ENCODE data around the gene FAM118A.
"Not testable (repeated sequence)": the region's sequence is repeated elsewhere in the genome, so short reads cannot be mapped to it uniquely, and the experiment has no call there.

Gene FAM118A

GRCh38 chr22:45273452-45274075 is 36.2 kb upstream of the FAM118A start:
- no peaks in the 10 kb centered on the region for H3K27me3 ChIP-seq (ENCODE audit: insufficient read depth, low read length)
- peaks cover 13% of the 10 kb centered on the region in 2 experiments for H3K4me1 ChIP-seq (ENCODE audit: control insufficient read depth in 1 of 2, insufficient read depth in 2 of 2, low read length in 2 of 2)
- H3K18ac ChIP-seq (ENCODE audit: low read length) = no peak overlapping the region
- H4K91ac ChIP-seq (ENCODE audit: low read depth, low read length) = no peak overlapping the region
- H3K4me2 ChIP-seq (ENCODE audit: low read length) = no peak overlapping the region
- no peak overlapping the region for H3K27ac ChIP-seq (ENCODE audit: low read depth, low read length)
- DNase-seq = peak in 1 of 2 donors; percentile 68
- H3K4ac ChIP-seq (ENCODE audit: low read depth, low read length) = no peak overlapping the region
- H3K4me3 ChIP-seq (ENCODE audit: low read depth, low read length) = no peak overlapping the region
- no peak overlapping the region for H2AFZ ChIP-seq (ENCODE audit: insufficient read depth, low read length, poor library complexity)
- H2BK5ac ChIP-seq (ENCODE audit: low read depth, low read length, poor library complexity) = no peak overlapping the region
- H3K9ac ChIP-seq (ENCODE audit: low read length) = no peak overlapping the region
- no peaks in the 10 kb centered on the region for H3K9me3 ChIP-seq (ENCODE audit: insufficient read depth, low read depth, low read length)
- H3K36me3 ChIP-seq (ENCODE audit: control insufficient read depth in 1 of 2, insufficient read depth in 2 of 2, low read length in 2 of 2) = no peaks in the 10 kb centered on the region
- no peaks in the 10 kb centered on the region for H3K79me2 ChIP-seq (ENCODE audit: control insufficient read depth, insufficient read depth, low read length, poor library complexity)
- H2BK12ac ChIP-seq (ENCODE audit: low read length) = no peak overlapping the region
- no peak overlapping the region for H4K12ac ChIP-seq (ENCODE audit: low read depth, low read length)
- H3K79me1 ChIP-seq (ENCODE audit: low read length) = peaks cover 9% of the 10 kb centered on the region
- peak overlapping the region; percentile 71 for H2AK5ac ChIP-seq (ENCODE audit: low read length)
- H2BK120ac ChIP-seq (ENCODE audit: insufficient read depth, low read length, poor library complexity) = peak overlapping the region; percentile 7
- no peak overlapping the region for H3K14ac ChIP-seq (ENCODE audit: low read length)
- no peak overlapping the region for H4K8ac ChIP-seq (ENCODE audit: low read depth, low read length)
- no peak overlapping the region for H3K23ac ChIP-seq (ENCODE audit: low read length)
- no CpG with 5 or more reads among the region's 15 CpGs for WGBS (ENCODE audit: extremely low coverage, insufficient coverage, insufficient read length)

DNA sequence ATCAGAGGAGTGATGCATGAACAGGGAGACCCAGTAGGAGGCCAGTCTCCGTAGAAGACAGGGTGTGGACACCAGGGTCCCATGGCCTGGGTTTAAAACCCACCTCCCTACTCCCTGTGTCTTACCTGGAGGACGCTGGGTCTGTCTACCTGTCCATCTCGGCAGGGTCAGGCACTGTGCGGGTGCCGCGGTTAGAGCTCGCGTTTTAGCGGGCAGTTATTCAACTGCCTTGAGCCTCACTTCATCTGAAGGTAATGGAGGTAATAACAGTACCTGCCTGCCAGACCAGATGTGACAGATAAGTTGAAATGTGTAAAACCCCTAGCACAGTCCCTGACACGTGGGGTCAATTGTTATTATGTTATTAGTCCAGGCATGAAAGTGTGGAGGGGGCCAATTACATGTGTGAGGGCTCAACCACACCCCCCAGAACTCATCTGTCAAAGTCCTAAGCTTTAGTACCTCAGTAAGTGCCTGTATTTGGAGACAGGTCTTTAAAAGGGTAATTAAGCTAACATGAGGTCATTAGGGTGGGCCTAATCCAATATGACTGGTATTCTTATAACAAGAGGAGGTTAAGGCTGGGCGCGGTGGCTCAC is 33.1 kb upstream of the FAM118A start:
- Histone ChIP-seq H4K91ac (ENCODE audit: low read depth, low read length) (no peak overlapping the region), H3K36me3 (ENCODE audit: control insufficient read depth in 1 of 2, insufficient read depth in 2 of 2, low read length in 2 of 2) (no peaks in the 10 kb centered on the region), H3K27me3 (ENCODE audit: insufficient read depth, low read length) (no peaks in the 10 kb centered on the region), H3K79me2 (ENCODE audit: control insufficient read depth, insufficient read depth, low read length, poor library complexity) (no peaks in the 10 kb centered on the region), H4K8ac (ENCODE audit: low read depth, low read length) (no peak overlapping the region), H3K9me3 (ENCODE audit: insufficient read depth, low read depth, low read length) (no peaks in the 10 kb centered on the region), H2BK12ac (ENCODE audit: low read length) (no peak overlapping the region), H3K23ac (ENCODE audit: low read length) (no peak overlapping the region), H2AFZ (ENCODE audit: insufficient read depth, low read length, poor library complexity) (no peak overlapping the region), H3K4me2 (ENCODE audit: low read length) (no peak overlapping the region), H2BK120ac (ENCODE audit: insufficient read depth, low read length, poor library complexity) (no peak overlapping the region), H3K4me1 (ENCODE audit: control insufficient read depth in 1 of 2, insufficient read depth in 2 of 2, low read length in 2 of 2) (peaks cover 4 to 10% of the 10 kb centered on the region in 2 experiments), H3K4me3 (ENCODE audit: low read depth, low read length) (no peak overlapping the region), H2BK5ac (ENCODE audit: low read depth, low read length, poor library complexity) (no peak overlapping the region), H3K79me1 (ENCODE audit: low read length) (peaks cover 2% of the 10 kb centered on the region), H3K18ac (ENCODE audit: low read length) (no peak overlapping the region), H4K12ac (ENCODE audit: low read depth, low read length) (no peak overlapping the region), H3K27ac (ENCODE audit: low read depth, low read length) (no peak overlapping the region), H3K9ac (ENCODE audit: low read length) (no peak overlapping the region), H3K4ac (ENCODE audit: low read depth, low read length) (no peak overlapping the region), H2AK5ac (ENCODE audit: low read length) (no peak overlapping the region), H3K14ac (ENCODE audit: low read length) (no peak overlapping the region)
- DNase-seq = no peak
- WGBS (ENCODE audit: extremely low coverage, insufficient coverage, insufficient read length) = no CpG with 5 or more reads among the region's 12 CpGs

GRCh38 chr22:45277720-45278119 is 32.0 kb upstream of the FAM118A start:
- H3K4me3 ChIP-seq (ENCODE audit: low read depth, low read length); H2AK5ac ChIP-seq (ENCODE audit: low read length); H4K8ac ChIP-seq (ENCODE audit: low read depth, low read length); H3K27ac ChIP-seq (ENCODE audit: low read depth, low read length); H2BK120ac ChIP-seq (ENCODE audit: insufficient read depth, low read length, poor library complexity); DNase-seq; H3K18ac ChIP-seq (ENCODE audit: low read length); H3K4me2 ChIP-seq (ENCODE audit: low read length); H4K91ac ChIP-seq (ENCODE audit: low read depth, low read length); H3K9ac ChIP-seq (ENCODE audit: low read length); H3K4me1 ChIP-seq (ENCODE audit: control insufficient read depth in 1 of 2, insufficient read depth in 2 of 2, low read length in 2 of 2); H4K12ac ChIP-seq (ENCODE audit: low read depth, low read length); H3K9me3 ChIP-seq (ENCODE audit: insufficient read depth, low read depth, low read length); H3K79me1 ChIP-seq (ENCODE audit: low read length); H3K4ac ChIP-seq (ENCODE audit: low read depth, low read length); H2AFZ ChIP-seq (ENCODE audit: insufficient read depth, low read length, poor library complexity); H3K14ac ChIP-seq (ENCODE audit: low read length); H3K23ac ChIP-seq (ENCODE audit: low read length); H2BK12ac ChIP-seq (ENCODE audit: low read length); H2BK5ac ChIP-seq (ENCODE audit: low read depth, low read length, poor library complexity); H3K79me2 ChIP-seq (ENCODE audit: control insufficient read depth, insufficient read depth, low read length, poor library complexity); H3K36me3 ChIP-seq (ENCODE audit: control insufficient read depth in 1 of 2, insufficient read depth in 2 of 2, low read length in 2 of 2); H3K27me3 ChIP-seq (ENCODE audit: insufficient read depth, low read length): not testable (repeated sequence)
- no CpG with 5 or more reads among the region's 7 CpGs for WGBS (ENCODE audit: extremely low coverage, insufficient coverage, insufficient read length)

GRCh38 chr22:45278125-45278524 is 31.6 kb upstream of the FAM118A start:
- no peaks in the 10 kb centered on the region for H3K79me2 ChIP-seq (ENCODE audit: control insufficient read depth, insufficient read depth, low read length, poor library complexity)
- H2BK120ac ChIP-seq (ENCODE audit: insufficient read depth, low read length, poor library complexity) = no peak overlapping the region
- H4K8ac ChIP-seq (ENCODE audit: low read depth, low read length) = no peak overlapping the region
- no peaks in the 10 kb centered on the region for H3K27me3 ChIP-seq (ENCODE audit: insufficient read depth, low read length)
- H3K79me1 ChIP-seq (ENCODE audit: low read length) = no peaks in the 10 kb centered on the region
- no peak for DNase-seq
- H3K18ac ChIP-seq (ENCODE audit: low read length) = no peak overlapping the region
- peaks cover 4 to 8% of the 10 kb centered on the region in 2 experiments for H3K4me1 ChIP-seq (ENCODE audit: control insufficient read depth in 1 of 2, insufficient read depth in 2 of 2, low read length in 2 of 2)
- no peak overlapping the region for H3K27ac ChIP-seq (ENCODE audit: low read depth, low read length)
- no CpG with 5 or more reads among the region's 9 CpGs for WGBS (ENCODE audit: extremely low coverage, insufficient coverage, insufficient read length)
- no peaks in the 10 kb centered on the region for H3K9me3 ChIP-seq (ENCODE audit: insufficient read depth, low read depth, low read length)
- H2AK5ac ChIP-seq (ENCODE audit: low read length) = no peak overlapping the region
- no peak overlapping the region for H2AFZ ChIP-seq (ENCODE audit: insufficient read depth, low read length, poor library complexity)
- no peak overlapping the region for H4K91ac ChIP-seq (ENCODE audit: low read depth, low read length)
- H3K4me2 ChIP-seq (ENCODE audit: low read length) = no peak overlapping the region
- H3K14ac ChIP-seq (ENCODE audit: low read length) = no peak overlapping the region
- no peak overlapping the region for H2BK5ac ChIP-seq (ENCODE audit: low read depth, low read length, poor library complexity)
- no peak overlapping the region for H3K9ac ChIP-seq (ENCODE audit: low read length)
- peak overlapping the region; percentile 4 for H2BK12ac ChIP-seq (ENCODE audit: low read length)
- H3K36me3 ChIP-seq (ENCODE audit: control insufficient read depth in 1 of 2, insufficient read depth in 2 of 2, low read length in 2 of 2) = no peaks in the 10 kb centered on the region
- no peak overlapping the region for H3K23ac ChIP-seq (ENCODE audit: low read length)
- no peak overlapping the region for H3K4ac ChIP-seq (ENCODE audit: low read depth, low read length)
- no peak overlapping the region for H4K12ac ChIP-seq (ENCODE audit: low read depth, low read length)
- H3K4me3 ChIP-seq (ENCODE audit: low read depth, low read length) = no peak overlapping the region
